GM21576 (cell line): ENCODE data around the gene TIMP4.

Experiments used
- ATAC-seq: cut with Tn5 transposase; IDR thresholded peaks from one replicate; pipeline ENCODE4 v1.9.1; 2021; ENCODE audit warnings: mild to moderate bottlenecking, moderate library complexity; ENCODE audit not compliant: unreplicated experiment

Gene TIMP4

DNA sequence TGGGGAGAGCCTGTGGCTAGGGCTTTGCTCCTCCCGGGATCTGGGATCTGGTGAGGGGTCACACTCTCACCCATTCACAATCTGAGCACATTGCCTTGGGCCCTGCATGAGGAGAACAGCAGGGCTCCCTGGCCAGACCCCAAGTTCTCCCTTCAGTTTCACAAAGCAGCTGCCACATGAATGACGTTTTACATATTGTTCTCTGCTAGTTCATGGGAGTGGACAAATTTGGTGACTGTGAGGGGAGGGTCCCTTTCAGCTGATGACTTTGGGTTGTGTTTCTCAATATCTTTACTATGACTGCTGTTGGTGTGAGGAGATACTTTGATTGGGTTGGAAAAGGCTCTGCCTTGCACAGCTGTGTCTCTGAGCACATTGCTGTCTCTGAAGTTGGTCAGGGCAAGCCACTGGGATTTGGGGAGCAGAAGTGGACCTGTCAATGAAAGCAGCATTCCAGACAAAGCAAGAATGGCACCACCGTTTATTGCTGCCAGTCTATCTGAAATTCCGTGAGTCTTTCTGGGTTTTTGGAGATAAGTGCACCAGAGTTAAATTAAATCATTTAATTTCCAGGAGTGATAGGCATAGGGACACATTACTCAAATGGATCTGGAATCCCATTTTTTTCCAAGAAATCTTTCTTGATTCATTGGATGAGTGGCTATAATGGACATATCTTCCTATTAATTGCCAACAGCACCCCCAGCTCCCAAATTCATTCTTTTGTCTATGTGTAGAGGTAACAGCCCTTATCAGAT is 10.3 kb downstream of the TIMP4 start:
- ATAC-seq = no peak

DNA sequence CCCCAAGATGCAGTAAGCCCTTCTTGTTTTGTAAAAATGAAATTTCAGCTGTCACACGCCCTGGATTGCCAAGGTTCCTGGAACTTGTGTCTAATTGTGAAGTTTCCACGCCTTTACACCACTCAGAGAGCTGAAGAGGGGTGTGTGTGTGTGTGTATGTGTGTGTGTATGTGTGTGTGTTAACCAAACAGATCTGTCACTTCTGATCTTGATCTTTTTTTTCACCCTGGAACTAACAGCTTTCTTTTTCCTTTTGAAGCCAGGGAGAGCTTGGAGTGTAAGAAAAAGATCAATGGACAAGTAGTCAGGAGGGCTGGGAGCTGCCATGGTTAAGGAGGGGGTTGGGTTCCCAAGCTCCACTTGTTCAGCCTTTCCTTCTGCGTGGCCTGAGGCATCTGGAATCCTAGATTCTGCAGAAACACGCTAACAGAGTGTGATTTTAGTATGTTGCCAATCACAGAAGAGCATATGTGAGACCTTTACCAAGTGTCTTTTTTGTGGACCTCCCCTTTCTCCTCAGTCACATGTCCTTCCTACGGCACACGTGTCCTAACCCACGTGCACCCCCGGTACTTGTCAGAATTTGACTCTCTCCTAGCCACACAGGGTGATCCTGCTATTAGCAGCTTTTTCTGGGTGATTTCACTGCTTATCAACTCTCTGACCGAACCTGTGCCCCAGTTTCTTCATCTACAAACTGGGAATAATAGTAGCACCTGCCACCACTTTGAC is 11.5 kb downstream of the TIMP4 start:
- ATAC-seq = no peak

DNA sequence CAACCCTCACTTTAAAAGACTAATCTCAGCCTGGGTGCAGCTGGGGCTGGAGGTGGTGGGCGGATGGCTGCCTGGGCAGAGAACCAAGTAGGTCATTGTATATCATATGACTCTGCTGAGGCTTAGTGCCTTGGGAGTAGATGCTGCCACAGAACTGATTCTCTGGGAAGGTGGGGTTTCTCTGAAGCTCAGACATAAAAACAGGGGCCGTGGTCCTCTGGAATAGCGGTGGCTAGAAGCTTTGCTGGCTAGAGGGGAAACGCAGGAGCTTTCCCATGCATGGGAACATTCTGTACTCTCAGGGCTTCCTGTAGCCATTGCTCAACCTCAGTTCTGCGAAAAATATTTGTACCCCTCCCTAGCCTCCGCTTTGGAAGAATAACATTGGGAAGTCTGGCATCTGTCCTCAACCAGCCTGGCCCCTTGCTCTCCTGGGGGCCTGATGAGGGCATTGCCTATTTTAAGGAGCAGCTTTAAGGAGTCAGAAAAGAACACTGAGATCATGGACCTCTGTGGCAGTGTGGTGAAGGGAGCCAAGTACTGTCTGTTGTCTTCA is 14.7 kb downstream of the TIMP4 start:
- ATAC-seq = no peak

GRCh38 chr3:12142476-12142875 is 16.2 kb downstream of the TIMP4 start:
- ATAC-seq = no peak

- no peak for ATAC-seq
Measured at GRCh38 chr3:12141350-12141749, 17.4 kb downstream of the TIMP4 start.

GRCh38 chr3:12139111-12139511 is 19.6 kb downstream of the TIMP4 start:
- ATAC-seq = no peak

DNA sequence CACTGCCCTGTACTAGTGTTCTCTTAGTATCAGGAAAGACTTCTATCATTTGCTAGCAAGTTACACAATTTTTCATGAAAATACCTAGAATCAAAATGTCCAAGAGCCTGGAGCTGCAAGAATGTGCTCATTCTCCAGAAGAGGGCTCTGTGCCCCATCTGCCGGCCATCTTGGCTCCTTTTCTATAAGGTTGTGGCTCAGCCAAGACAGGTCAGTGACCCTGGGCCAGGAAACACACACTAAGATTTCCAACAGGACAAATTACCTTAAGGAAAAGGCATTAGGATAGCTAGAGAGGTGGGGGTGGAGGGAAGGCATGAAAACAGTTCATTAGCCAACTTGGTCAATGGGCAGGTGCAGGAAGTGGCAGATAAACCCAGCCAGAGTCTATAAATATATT is 20.7 kb downstream of the TIMP4 start:
- no peak for ATAC-seq

- ATAC-seq = no peak
Measured at GRCh38 chr3:12136371-12136770, 22.3 kb downstream of the TIMP4 start.

GRCh38 chr3:12135029-12135657 is 23.6 kb downstream of the TIMP4 start:
- ATAC-seq = peak; percentile 85

GRCh38 chr3:12132881-12133280 is 25.8 kb downstream of the TIMP4 start:
- ATAC-seq = no peak

DNA sequence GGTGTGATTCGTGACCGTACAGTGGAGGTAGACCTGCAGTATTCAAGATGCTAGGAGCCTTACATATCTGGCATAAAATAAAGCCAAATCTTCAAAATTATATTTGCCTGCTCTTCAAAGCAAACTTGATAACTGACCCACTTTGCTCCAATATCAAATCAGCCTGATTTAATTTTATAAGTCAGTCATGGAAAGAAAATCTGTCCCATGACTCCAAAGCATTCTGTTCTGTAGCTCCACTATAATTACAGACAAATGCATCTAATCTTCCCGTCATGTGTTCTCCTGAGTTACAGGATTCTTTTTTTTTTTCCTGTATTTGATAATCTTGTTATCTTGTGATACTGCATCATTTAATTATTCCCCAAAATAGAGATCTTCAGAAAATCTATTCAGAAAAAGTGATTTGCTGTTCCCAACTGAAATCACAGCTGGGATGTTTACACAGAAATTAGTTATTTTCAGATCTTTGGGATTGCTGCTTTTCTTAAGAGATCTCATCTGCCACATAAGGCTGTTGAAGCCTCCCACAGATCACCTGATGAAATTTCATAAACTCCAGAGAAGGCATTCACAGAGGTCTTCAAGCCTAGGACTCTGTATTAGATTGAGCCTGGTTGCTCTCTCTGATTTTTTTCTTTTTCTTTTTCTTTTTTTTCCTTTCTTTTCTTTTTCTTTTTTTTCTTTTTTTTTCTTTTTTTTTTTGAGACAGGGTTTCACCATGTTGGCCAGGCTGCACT is 27.2 kb downstream of the TIMP4 start:
- ATAC-seq = no peak

DNA sequence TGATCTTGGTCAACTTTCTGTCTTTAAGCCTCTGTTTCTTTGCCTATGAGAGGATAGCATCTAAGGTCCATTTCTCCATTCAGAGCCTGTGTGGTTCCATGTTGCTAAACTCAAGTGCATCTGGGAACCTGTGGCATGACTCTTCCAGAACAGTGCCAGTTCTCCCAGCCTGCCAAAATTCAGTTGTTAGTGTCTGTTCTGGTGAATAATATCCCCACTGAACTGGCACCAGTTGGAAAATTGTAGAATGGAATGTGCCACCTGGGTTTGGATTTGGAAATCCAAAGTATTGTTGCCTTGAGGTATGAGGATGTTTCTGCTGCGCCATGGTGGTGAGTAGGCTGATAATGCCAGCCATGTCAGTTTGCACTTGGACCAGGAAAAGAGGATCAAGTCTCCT is 31.3 kb downstream of the TIMP4 start:
- ATAC-seq = no peak

DNA sequence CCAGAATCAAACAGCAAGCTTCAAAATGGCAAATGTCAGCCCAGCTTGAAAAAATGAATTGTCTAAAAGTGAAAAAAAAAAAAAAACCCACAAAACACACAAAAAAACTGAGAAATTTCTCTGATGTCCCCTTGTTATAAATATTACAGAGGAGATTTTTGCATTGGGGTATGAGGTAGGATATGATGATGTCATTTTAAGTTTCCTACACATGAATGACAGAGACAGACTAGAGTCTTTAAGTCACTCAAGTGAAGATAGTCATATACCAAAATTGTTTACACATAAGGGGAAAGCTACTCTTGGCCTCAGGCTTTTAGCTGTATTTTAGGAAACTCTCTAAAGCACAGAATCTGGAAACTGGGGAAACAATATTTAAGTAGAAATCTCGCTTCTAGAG is 32.9 kb downstream of the TIMP4 start:
- ATAC-seq = no peak

DNA sequence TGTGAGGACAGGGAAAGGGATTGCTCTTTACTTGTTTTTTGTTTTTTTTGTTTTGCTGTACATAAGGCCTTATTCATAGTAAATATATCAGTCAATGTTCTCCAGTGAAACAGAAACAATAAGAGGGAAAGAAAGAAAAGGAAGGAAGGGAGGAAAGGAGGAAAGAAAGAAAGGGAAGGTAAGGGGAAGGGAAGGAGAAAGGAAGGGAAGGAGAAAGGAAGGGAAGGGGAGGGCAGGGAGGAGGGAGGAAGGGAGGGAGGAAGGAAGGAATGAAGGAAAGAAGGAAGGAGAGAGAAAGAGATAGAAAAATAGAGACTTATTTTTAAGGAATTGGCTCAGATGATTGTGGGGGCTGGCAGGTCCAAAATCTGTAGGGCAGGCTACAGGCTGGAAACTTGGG is 37.2 kb downstream of the TIMP4 start:
- no peak for ATAC-seq

DNA sequence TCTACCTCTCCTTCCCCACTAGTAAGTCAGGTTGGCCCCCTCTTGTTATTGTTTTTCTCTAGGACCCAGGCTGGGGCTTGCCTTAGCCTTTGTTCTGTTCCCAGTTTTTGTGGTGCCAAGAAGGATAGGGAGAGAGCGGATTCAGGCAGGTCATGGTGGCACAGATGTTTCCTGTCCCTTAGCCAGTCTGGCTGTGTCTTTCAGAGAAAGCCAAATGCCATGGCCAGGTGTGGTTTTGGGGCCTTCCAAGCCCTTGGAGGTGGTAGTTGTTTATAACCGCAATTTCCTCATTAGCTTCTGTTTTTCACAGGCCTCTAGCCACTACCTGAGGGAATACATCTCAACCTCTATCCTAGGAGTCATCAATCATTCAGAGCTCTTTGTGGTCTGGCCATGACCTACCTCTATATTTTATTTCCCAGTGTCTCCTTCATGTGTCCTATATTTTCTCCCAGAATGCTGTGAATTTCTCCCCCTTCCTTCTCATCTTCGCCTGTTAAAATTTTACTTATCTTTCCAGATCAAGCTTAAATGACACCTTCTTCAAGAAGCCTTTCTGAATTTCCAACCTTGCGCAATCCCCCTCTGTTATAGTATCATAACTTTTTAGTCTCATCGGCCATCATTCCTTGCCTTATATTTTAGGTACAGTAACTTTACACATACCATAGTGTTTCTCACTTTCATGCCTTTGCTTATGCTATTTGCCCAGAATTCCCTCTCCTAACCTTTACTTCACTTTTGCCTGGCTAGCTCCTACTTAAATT is 38.2 kb downstream of the TIMP4 start:
- no peak for ATAC-seq

GRCh38 chr3:12117473-12117872 is 41.2 kb downstream of the TIMP4 start:
- ATAC-seq = no peak

- no peak for ATAC-seq
Measured at GRCh38 chr3:12116870-12117269, 41.8 kb downstream of the TIMP4 start.

GRCh38 chr3:12115849-12116248 is 42.9 kb downstream of the TIMP4 start:
- no peak for ATAC-seq

GRCh38 chr3:12115104-12115503 is 43.6 kb downstream of the TIMP4 start:
- ATAC-seq = no peak

- ATAC-seq = no peak
Measured at GRCh38 chr3:12114251-12114650, 44.5 kb downstream of the TIMP4 start.
